G401 (cell line): ENCODE data around the gene MMEL1. TPM values are rescaled to one million over a fixed set of nuclear protein-coding genes. Genes with fewer than 3 reads are reported as not detected.
A peak's percentile ranks its signal among the peaks of the same experiment; 100 is the strongest.
"Not testable (repeated sequence)": the region's sequence is repeated elsewhere in the genome, so short reads cannot be mapped to it uniquely, and the experiment has no call there.

Experiments used
- DNase-seq: peaks from one replicate; pipeline ENCODE4 v3.0.0-alpha.2; 2015; ENCODE audit warnings: low spot score
- in situ Hi-C: cut with HindIII; loops from 2 replicates; pipeline ENCODE4 v1.10.0; 2016; ENCODE audit warnings: low sequenced_read_pairs, mixed read lengths
- total RNA-seq: library from RNA; depleted of rRNA; stranded (reverse); fragments of >200 nt; shearing (Covaris generic); gene quantifications from 2 replicates; pipeline ENCODE4 v1.2.3, GENCODE V29; 2014

The MMEL1 gene
- total RNA-seq, 1 experiment from 2014 or later, result 0.47 TPM

DNA sequence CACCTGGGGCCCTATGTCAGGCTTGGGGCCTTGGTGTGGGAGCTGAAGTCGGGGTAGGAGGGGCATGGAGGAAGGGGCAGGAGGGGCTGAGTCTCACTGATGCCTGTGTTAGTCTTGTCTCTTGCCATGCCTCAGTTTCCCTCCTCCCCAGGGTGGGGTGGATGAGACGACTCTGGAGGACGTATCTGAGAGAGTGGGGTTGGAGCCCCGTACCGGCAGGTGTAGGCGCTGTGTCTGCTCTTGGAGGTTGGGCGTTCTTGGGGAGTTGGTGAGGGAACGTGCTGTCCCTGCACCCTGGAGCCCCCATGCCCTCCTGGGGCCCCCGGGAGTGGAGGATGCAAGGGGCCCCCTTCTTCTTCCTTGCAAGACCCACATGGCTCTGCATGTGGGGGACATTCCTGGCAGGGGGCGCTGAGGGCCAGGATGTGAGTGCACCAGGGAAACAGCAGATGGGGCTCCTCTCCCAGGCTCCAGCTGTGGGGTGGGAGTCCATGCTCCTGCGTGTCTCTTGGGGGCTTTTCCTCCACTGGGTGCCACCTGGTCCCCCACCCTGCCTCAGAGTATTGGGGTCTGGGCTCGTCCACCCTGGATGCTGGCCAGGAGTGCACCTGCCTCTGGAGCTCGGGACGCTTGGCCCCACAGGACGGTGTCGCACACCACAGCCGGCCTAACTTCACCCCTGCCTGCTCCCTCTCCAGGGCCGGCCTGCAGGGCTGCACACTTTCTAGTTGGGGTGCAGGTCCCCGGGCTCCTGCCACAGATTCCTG, 78.0 kb downstream of the MMEL1 start:
- in situ Hi-C loops, result no loop called here
- no peak for DNase-seq

DNA sequence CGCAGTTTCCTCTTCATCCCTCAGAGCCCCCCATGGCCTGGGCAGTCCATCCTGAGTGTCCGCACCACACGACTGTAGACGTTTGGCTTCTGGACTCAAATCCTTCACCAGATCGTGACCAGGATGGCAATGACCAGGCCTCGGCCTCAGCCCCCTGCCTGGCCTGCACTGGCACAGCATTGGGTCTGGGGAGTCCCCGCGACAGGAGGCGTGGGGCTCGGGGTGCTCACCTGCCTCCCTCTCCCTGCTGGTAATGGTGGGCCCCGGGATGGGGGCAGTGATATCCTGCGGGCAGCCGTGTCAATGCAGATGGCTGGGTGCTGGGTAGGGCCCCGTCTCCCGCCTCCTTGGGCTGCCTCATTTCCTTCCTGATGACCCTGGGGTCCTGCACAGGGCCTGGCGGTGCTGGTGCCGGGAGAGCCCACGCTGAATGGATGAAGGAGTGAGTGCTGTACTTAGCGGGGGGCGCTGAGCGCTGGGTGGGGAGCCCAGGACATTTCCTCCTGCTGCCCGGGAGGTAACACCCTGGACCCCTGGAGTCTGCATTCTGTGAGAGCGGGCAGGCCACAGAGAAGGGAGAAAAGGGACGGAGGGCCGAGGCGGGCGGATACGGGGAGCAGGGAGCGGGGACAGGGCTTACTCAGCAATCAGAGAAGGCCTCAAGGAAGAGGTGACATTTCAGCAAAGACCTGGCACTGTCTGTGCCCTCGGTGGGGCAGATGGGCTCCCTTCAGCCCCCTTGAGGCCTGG, 78.8 kb downstream of the MMEL1 start:
- no peak for DNase-seq
- in situ Hi-C loops, result no loop called here

DNA sequence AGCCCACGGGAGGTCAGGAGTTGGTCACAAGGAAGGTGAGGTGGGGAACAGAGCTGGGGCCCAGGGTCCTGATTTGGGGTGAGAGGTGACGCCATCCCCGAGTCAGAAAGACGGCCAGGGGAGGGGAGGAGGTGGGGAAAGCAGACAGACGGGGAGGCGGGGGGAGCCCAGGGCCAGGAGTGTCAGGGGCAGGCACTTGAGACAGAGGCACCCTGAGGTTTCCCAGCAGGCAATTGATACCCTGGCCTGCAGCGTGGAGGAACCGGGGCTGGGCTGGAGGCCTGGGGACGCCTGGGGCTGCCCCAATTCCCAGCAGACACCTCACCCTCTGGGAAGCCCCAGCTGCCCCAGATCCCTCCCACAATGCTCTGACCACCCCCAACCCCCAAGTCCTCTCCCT, 79.7 kb downstream of the MMEL1 start:
- in situ Hi-C loops, DNase-seq: not testable (repeated sequence)

DNA sequence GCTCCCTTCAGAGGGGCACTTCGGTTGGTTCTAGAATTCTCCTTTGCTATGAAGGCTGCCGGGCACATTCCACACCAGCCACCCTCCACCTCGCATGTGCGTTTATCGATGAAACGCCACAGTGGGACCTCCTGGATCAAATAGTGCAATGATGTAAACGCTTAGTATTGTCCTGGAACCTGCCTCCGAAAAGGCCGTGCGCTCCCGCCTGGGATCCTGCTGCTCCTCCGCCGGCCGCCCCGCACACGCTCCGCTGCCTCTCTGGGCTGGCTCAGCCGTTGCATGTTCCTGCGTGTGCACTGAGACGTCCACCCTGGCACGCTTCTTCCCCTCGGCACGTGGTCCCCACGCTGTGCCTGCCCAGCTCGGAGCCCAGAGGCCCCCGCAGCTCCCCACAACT, 80.6 kb downstream of the MMEL1 start:
- in situ Hi-C loops, result no loop called here
- DNase-seq, result no peak

DNA sequence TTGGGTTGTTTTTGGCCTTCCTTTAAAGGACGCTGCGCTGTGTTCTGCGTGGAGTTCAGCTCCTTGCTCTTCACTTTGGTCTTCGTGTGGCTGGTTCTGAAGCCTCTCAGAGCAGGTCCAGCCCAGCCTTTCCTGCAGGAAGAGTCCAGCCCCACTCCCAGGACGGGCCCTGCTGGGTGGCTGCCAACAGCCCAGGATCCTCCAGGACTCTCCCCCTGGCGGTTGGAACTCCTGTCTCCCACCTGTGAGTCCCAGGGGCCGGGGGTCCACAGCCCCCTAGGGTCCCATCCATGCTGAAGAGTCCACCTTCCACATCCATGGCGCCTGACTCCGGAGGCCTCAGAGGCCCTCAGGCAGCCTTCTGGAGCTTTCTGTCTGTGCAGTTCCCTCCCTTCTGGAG, 81.3 kb downstream of the MMEL1 start:
- in situ Hi-C loops, DNase-seq: not testable (repeated sequence)

DNA sequence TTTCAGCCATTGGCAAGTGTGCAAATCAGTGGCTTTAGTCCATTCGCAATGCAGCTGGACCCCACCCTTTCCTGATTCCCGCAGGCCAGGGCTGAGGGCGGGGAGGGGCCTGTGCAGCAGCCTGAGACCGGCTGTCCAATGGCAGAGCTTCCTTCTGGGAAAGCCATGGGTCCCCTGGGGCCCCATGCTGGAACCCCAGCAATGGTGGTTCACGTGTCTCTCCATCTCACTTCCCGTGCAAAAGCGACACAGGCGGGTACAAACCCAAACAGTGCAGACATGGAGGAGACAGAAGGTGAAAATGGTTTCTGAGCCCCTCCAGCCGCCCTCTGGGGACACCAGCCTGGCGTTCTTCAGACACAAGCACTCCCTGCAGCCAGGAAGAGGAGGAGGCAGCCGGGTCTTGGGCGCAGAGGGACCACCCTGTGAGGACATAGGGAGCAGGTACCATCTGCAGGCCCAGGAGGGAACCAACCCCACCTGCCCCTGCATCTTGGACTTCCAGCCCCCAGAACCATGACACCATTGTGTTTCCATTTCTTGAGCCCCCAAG, 82.4 kb downstream of the MMEL1 start:
- DNase-seq, in situ Hi-C loops: not testable (repeated sequence)

DNA sequence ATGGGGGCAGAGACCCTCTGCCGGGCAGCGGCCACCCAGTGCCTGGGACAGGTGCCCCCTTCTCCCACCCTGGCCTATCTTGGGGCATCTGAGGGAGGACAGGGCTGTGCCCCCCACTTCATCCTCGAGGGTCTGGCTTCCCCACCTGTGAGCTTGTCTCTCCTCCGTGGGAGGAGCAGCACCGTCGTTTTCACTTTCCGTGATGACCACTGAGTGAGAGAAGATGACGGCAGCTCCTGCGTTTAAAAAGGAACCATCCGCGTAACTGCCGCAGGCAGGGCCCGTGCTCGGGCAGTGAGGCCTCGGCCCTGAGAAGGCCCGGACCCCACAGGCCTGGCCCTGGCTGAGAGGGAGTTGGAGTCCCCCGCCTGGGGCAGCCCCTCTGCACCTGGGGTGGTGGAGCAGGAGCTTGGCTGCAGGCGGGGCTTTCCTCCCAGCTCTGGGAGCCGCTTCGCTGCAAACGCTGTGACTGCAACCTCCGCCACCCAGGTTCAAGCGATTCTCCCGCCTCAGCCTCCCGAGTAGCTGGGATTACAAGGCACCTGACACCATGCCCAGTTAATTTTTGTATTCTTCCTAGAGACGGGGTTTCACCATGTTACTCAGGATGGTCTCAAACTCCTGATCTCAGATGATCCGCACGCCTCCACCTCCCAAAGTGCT, 83.3 kb downstream of the MMEL1 start:
- in situ Hi-C loops, DNase-seq: not testable (repeated sequence)

DNA sequence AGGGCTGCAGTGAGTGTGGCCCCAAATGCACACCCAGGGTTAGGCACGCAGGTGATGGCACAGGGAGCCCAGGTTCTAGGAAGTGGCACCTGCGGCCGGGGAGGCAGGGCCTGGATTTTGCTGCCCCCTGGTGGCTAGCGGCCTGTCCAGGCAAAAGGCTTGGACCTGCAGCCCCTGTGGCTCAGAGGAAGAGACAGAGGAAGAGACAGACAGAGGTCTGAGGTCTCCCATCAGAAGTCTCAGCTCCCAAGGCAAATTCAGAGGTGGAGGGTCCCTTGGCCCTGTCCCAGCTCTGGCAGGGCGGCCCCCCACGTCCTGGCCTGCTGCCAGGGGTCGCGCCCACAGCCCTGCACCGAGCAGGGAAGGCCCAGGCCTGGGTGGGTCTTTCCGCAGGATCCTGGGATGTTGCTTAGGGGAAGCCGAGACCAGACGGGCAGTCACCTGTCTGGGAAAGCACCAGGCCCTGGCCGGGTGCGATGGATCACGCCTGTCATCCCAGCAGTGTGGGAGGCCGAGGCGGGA, 84.7 kb downstream of the MMEL1 start:
- DNase-seq, result peak; percentile 87
- in situ Hi-C loops, result no loop called here

DNA sequence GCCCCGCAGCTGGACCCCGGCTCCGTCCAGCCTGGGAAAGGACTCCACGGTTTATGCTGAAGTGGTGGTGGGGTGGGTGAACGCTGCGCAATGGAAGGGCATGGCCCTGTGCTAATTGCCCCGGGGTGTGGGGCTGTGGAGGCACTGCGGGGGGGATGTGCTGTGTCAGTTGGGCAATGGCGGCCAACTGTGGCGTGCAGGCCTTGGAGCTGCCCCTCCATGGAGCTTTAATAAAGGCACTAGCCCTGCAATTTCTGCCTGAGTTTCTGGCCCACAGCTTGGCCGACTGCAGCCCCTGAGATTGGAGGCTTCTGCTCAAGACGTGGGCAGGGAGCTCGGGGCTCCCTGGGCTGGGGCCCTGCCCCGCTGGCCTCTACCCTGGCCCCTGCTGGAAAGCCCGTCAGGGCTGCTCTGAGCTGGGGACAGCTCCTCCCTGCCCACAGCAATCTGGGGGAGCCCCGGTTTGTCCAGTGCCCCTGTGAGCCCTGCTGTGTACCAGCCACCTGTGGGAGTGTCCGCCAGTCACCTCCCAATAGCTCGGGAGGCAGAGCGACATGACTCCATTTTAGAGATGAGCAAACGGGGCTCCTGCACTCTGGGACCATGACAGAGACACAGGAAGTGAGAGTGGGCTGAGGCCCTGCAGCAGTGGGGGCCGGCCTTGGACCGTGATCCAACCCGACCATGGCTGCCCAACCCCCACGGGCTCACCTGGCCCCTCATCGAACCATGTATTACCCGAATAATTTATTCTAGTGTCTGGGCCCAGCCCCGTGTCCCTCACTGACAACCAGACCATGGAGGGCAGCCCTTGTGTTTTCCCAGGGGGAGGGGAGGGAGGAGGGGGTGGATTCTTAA, 85.4 kb downstream of the MMEL1 start:
- DNase-seq, result no peak
- in situ Hi-C loops, result no loop called here

DNA sequence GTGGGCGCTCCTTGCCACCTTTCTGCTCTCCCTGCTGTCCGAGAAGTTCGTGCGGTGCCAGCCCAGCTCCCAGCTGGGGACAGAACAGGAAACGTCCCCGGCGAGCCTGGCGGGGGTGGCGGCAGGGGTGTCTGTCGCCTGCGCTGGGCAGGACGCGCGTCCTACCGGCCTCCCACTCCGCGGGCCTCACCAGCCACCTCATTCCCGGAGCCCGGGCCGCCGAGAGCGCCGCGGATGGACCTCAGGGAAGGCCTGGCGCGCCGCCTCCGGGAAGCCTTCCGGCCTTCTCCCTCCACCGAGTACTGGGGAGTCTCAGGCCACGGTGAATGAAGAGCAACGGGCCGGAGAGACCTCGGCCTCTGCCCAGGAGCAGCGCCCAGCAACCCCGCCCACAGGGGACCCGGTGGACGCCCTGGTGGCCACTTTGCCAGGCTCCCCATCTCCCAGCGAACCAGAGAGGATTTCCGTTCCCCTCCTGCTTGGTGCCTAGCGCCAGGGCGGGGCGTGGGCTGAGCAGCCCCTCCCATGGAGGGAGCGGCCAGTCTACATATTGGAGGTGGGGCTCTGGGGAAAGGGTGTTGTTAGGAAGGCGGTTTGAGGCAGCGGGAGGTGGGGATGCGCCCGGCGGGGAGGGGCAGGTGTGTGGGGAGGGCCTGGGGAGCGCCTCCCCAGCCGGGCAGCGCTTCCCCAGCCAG, 86.2 kb downstream of the MMEL1 start:
- no peak for DNase-seq

DNA sequence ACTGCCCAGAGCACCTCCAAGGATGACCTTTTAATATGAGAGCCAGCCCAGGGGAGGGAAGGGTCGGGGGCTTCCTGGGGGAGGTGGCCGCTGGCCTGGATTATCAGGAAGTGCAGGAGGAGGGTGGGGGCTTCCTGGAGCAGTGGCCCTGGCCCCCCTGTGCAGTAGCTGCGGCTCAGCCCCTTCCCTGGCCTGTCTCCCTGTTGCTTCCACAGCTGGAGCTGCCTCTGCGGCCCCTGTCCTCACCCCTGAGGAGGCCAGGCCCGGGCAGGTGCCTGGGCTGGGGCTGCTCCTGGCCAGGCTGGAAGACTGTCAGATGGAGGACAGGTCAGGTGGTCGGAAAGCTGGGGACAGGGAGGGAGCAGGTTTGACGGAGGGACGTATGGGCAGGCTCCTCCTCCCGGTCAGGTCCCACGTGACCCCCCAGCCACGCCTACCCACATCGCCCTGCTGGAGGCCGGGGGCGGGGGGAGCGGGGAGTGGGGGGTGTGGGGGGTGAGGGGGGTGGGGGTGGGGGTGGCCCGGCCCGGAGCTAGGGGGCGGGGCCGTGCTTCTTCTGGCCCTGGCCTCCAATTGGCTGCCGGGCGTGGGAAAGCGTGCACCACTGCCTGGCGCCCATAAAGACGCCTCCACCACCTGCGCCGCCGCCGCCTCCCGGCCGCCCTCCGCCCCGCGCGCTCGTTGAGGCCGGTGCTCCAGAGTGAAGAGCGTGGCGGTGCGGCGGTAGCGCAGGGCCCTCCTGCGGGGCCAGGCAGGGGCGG, 86.9 kb downstream of the MMEL1 start:
- in situ Hi-C loops, result no loop called here

More for the DNA sequence above, 86.2 kb downstream of the MMEL1 start:
- in situ Hi-C loops, result no loop called here

DNA sequence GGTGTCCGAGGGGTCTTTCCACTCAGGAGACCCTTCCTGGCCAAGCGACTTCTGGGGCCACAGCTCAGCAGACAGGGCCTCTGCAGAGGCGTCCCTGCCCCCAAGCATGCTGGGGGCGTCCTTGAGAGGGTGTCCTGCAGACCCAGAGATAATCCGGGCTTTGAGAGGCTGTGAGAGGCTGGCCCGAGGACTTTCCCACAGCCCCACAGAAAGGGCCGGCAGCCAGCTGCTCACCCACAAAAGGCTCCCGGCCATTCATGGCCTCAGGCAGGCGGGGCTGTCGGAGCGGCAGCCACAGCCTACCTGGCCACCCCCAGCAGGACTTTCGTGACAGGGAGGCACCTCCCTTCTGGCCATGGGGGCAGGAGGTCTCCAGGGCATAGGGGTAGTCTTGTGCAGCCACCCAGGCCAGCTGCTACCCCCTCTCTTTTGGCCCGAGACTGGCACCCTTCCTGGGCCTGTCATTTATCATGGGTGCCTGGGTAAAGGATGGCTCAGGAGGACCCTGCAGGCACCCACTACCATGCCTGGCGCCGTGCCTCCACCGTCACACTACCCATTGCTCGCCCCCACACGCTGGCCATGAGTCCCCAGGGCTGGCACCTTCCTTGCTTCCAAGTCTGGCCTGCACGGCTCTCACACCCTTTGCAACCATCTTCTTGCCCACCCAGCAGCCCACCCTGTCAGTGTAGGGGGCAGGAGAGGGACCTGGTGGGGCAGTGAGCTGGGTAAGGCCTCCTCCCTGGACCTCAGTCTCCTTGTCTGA, 87.8 kb downstream of the MMEL1 start:
- in situ Hi-C loops, result no loop called here
- no peak for DNase-seq

More for the DNA sequence above, 86.9 kb downstream of the MMEL1 start:
- peak; percentile 60 for DNase-seq

DNA sequence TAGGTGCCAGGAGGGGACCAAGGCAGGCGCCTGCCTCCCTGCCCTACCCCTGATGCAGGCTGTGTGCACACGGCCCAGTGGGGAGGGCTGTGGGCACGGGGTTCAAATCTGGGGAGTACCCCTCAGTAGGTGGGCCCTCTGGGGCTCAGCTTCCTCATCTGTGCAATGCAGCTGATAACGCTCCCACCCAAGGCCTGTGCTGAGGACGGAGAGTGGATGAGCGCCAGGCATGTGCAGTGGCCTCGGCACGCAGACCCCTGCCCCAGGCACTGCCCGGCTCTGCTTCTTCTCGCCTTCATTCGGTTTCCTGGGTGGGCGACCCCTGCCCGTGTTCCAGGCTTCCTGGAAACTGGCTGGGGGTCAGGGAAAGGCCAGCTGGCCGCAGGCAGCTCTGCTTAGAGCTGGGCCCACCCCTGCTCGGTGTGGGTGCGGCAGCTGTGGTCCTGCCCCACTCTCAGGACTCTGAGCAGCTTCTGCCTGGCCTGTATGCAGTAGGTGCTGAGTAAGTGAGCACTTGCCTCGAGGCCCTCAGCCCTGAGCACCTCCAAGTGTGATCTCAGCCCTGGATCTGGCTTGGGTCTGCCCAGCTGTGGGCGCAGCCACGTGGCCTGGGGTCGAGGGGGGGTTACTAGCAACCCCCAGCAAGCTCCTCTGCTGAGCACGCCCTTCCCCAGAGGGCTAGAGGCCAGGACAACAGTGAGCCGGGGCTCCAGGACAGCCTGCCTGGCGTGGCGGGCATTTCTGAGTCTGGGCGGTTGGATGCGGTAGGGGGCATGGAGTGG, 88.5 kb downstream of the MMEL1 start:
- no peak for DNase-seq
- in situ Hi-C loops, result no loop called here

DNA sequence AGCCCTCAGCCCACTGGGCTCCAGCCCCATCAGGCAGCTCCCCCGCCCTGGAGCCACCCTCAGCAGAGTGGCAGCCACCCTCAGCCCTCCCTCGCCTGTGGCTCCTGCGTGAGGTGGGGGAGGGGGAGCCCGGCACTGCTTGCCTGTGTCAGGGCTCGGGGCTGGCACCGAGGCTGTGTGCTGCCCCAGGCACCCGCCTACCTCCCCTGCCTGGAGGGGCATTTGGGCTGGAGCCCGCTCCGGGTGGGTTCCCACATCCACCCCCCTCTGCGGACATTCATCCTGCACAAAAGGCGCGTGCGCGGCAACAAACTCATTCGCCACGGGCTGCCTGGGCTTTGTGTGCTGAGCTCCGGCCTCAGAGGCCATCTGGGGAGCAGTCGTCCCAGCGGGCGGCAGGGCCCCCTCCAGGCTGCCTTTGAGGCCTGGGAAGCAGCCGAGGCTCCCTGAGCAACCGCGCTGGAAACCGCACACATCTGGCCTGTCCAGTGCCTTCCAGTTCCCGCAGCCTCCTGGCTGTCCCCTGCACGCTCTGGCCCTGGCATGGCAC, 89.2 kb downstream of the MMEL1 start:
- DNase-seq, result no peak

DNA sequence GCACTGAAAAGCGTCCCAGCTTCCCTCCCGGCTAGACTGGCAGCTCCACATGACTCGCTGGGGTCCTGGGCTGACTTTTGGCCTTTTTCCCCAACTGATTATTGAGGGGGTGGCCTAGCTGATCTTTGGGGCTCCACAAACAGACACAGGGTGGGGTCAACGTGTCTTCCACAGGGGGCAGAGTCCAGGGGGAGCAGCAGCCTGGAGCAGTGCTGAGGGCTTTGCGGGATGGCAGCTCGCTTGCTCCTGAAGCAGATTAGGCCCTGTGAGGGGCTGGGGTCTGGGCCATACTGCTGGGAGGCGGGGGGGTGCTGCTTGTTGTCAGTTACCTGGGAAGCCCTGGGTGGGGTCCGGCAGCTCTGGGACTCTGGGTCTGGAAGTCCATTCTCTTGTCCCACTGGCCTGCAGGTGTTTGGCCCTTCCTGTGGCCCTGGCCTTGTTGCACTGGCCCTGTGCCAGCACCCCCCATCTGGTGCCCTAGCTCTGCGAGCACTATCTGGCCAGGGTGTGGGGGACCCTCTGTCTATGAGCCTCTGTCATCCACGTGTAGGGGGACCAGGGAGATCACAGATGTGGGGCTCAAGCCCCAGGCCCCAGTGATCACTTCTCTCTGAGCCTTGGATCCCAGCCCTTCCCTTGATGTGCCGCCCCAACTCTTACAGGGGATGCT, 90.4 kb downstream of the MMEL1 start:
- in situ Hi-C loops, result no loop called here
- DNase-seq, result no peak

More for the DNA sequence above, 89.2 kb downstream of the MMEL1 start:
- in situ Hi-C loops, result no loop called here
